ENCODE results near the gene HUS1B.

DNA sequence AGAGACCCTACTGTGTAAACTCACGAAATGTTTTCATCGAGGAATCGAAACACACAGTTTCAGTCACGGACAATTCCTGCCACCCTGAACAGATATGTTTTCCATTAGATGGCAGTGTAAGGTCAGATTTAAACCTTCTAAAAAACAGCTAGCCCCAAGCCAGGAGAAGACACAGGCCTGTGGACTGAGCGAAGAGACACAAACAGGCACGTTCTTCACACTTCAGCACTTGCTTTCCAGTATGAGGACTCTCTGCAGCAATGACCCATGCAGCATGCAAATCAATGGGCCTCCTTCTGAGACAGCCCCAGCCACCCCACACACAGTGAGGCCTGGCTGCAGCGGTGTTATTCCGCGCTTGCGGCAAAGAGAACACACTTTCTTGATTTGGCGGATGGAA, 31.9 kb downstream of the HUS1B start:
- TF ChIP-seq POLR2A (IDR thresholded peaks at IDR 0.05) = no peak
- TF ChIP-seq, protein P1, sequence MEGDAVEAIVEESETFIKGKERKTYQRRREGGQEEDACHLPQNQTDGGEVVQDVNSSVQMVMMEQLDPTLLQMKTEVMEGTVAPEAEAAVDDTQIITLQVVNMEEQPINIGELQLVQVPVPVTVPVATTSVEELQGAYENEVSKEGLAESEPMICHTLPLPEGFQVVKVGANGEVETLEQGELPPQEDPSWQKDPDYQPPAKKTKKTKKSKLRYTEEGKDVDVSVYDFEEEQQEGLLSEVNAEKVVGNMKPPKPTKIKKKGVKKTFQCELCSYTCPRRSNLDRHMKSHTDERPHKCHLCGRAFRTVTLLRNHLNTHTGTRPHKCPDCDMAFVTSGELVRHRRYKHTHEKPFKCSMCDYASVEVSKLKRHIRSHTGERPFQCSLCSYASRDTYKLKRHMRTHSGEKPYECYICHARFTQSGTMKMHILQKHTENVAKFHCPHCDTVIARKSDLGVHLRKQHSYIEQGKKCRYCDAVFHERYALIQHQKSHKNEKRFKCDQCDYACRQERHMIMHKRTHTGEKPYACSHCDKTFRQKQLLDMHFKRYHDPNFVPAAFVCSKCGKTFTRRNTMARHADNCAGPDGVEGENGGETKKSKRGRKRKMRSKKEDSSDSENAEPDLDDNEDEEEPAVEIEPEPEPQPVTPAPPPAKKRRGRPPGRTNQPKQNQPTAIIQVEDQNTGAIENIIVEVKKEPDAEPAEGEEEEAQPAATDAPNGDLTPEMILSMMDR (IDR thresholded peaks at IDR 0.05) = no peak
